DND-41 (cell line): ENCODE data around the gene SND1.

ENCODE experiments used
- ATAC-seq: fragments of 200-7000 bp; cut with Tn5 transposase; 3 replicates; pipeline ENCODE4 v1.9.1; 2021; ENCODE audit warnings: low read depth; ENCODE audit not compliant: insufficient read depth
- DNase-seq: peaks from one replicate; pipeline ENCODE4 v3.0.0-alpha.2; 2020
- H2AFZ ChIP-seq: 2 replicates; pipeline ENCODE4 v1.6.0; 2012; ENCODE audit warnings: low read depth, low read length
- H3K27ac ChIP-seq: 2 replicates; pipeline ENCODE4 v1.5.1; 2012; ENCODE audit warnings: low read length, inconsistent platforms
- H3K27me3 ChIP-seq: fragments of 200-600 bp; sonication (generic); 2 replicates; pipeline ENCODE4 v1.6.0; 2012; ENCODE audit warnings: low read length, mild to moderate bottlenecking, inconsistent platforms; ENCODE audit not compliant: insufficient read depth, poor library complexity
- H3K36me3 ChIP-seq: 2 replicates; pipeline ENCODE4 v1.5.1; 2012; ENCODE audit warnings: low read length, inconsistent platforms; ENCODE audit not compliant: insufficient read depth
- H3K4me1 ChIP-seq: 2 replicates; pipeline ENCODE4 v1.5.1; 2012; ENCODE audit warnings: mild to moderate bottlenecking, low read length; ENCODE audit not compliant: insufficient read depth
- H3K4me2 ChIP-seq: 2 replicates; pipeline ENCODE4 v1.6.0; 2012; ENCODE audit warnings: mild to moderate bottlenecking, moderate library complexity, low read length, inconsistent platforms; ENCODE audit not compliant: insufficient read depth
- H3K4me3 ChIP-seq, 2 experiments: fragments of 200-600 bp in 1 of 2; shearing (Covaris generic) in 1 of 2; 2 replicates each; pipeline ENCODE4 v1.5.1; 2012 to 2016; ENCODE audit warnings: inconsistent platforms in 2 of 2, low read length in 2 of 2, mild to moderate bottlenecking in 2 of 2, low read depth in 1 of 2, moderate library complexity in 1 of 2
- H3K79me2 ChIP-seq: 2 replicates; pipeline ENCODE4 v1.6.0; 2012; ENCODE audit warnings: low read length, inconsistent platforms; ENCODE audit not compliant: insufficient read depth
- H3K9ac ChIP-seq: 2 replicates; pipeline ENCODE4 v1.6.0; 2012; ENCODE audit warnings: low read depth, mild to moderate bottlenecking, inconsistent platforms, low read length, moderate library complexity
- H3K9me3 ChIP-seq: 2 replicates; pipeline ENCODE4 v1.5.1; 2012; ENCODE audit warnings: low read length, moderate library complexity, mild to moderate bottlenecking, inconsistent platforms; ENCODE audit not compliant: insufficient read depth, severe bottlenecking
- H4K20me1 ChIP-seq: 2 replicates; pipeline ENCODE4 v1.6.0; 2012; ENCODE audit warnings: low read length; ENCODE audit not compliant: insufficient read depth
- CTCF ChIP-seq: IDR thresholded peaks from 2 replicates; pipeline ENCODE4 v1.5.1; 2012; ENCODE audit warnings: borderline replicate concordance, low read length, moderate library complexity, mild to moderate bottlenecking; ENCODE audit not compliant: poor library complexity, severe bottlenecking; ENCODE audit errors: extremely low read depth
- EZH2 ChIP-seq: IDR thresholded peaks from 3 replicates; pipeline ENCODE4 v1.6.1; 2012; ENCODE audit warnings: borderline replicate concordance, low read depth, mild to moderate bottlenecking, moderate library complexity, low read length, inconsistent platforms; ENCODE audit not compliant: severe bottlenecking

Gene SND1

DNA sequence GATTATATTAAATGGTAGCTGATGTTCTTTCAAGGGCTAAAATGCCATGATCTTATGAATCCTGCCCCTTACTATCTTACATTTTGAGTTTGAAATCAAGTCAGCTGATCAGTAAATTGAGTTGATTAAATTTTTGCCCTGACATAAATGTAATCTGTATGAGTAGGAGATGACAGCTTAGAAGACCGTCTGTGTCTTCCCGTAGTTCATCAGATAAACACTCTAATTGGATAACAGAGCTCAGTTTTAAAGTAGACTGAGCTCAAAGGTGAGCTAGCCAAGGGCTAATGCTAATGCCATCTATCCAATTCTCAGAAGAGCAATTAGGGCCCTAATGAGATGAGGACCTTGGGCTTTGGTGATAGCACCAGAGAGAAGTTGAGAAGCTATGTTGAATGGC lies 296.3 kb downstream of the SND1 start:
- no peaks in the 10 kb centered on the region for H3K9me3 ChIP-seq
- no peaks in the 10 kb centered on the region for H3K4me1 ChIP-seq
- TF ChIP-seq CTCF (no peak), EZH2 (no peak)
- no peak overlapping the region for H3K4me2 ChIP-seq
- no peaks in the 10 kb centered on the region; the same call in 1 of the 2 replicates for H4K20me1 ChIP-seq
- H2AFZ ChIP-seq = no peak overlapping the region
- ATAC-seq (no peak), DNase-seq (no peak)
- no peaks in the 10 kb centered on the region for H3K27me3 ChIP-seq
- H3K27ac ChIP-seq = no peak overlapping the region
- H3K9ac ChIP-seq = no peak overlapping the region
- H3K36me3 ChIP-seq = peaks cover 13% of the 10 kb centered on the region; the same call in 1 of the 2 replicates
- no peak overlapping the region for H3K4me3 ChIP-seq
- no peaks in the 10 kb centered on the region for H3K79me2 ChIP-seq

DNA sequence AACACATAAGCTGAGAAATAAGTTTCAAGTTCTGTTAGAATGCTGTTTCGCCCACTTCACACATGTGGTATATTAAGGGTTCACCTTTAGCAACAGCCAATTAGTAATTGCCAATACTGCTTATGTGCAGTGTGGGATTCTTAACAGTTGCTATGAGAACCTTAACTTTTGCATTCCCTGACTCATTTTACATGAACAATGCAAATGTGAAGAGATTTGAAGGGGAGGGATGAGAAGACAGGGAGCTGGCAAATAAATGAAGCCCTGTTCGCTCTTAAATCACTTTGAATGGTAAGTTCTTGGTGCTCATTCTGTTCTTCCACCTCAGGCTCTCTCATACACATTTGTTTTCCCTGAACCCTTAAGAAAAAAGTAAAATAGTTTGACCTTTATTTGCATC lies 296.9 kb downstream of the SND1 start:
- DNase-seq (no peak), ATAC-seq (no peak)
- Histone ChIP-seq H3K36me3 (peaks cover 7% of the 10 kb centered on the region; the same call in 1 of the 2 replicates), H3K4me2 (no peak overlapping the region), H2AFZ (no peak overlapping the region), H3K9me3 (no peaks in the 10 kb centered on the region), H3K9ac (no peak overlapping the region), H3K4me1 (no peaks in the 10 kb centered on the region), H3K79me2 (no peaks in the 10 kb centered on the region), H3K27ac (no peak overlapping the region), H4K20me1 (no peaks in the 10 kb centered on the region; the same call in 1 of the 2 replicates), H3K27me3 (no peaks in the 10 kb centered on the region), H3K4me3 (no peak overlapping the region)
- no peak for TF ChIP-seq EZH2
- TF ChIP-seq CTCF = no peak

DNA sequence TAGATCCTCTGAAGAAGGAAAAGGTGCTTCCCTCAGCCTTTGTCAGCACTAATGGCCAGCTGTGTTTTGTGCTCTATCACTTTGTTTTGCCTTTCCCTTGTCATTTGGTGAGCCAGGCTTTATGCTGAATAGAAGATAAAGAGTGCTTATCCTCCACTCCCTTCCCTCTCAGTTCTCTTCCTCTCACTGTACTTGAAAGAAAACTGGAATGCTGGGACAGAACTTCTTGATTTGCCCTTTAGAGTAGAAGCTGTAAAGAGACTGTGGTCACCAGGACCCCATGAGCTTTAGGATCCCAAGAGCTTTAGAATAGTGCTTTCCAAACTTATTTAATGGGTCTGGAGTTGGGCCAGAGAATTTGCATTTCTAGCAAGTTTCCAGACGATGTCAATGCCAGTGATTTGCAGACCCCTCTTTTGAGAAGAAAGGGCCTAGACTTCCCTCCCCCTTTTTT lies 297.8 kb downstream of the SND1 start:
- Histone ChIP-seq H3K4me3 (no peak overlapping the region), H3K4me2 (no peak overlapping the region), H3K4me1 (no peaks in the 10 kb centered on the region), H3K27me3 (no peaks in the 10 kb centered on the region), H3K9me3 (no peaks in the 10 kb centered on the region), H3K79me2 (no peaks in the 10 kb centered on the region), H3K9ac (no peak overlapping the region), H3K27ac (no peak overlapping the region), H2AFZ (no peak overlapping the region), H4K20me1 (no peaks in the 10 kb centered on the region; the same call in 1 of the 2 replicates), H3K36me3 (no peaks in the 10 kb centered on the region; the same call in 1 of the 2 replicates)
- ATAC-seq = no peak
- TF ChIP-seq CTCF = no peak
- no peak for TF ChIP-seq EZH2
- no peak for DNase-seq
